Frontal cortex (tissue), 4 donors: ENCODE results near the gene PROB1. TPM values are rescaled to one million over a fixed set of nuclear protein-coding genes. Genes with fewer than 3 reads are reported as not detected.
A peak's percentile ranks its signal among the peaks of the same experiment; 100 is the strongest.
"Not testable (repeated sequence)": the region's sequence is repeated elsewhere in the genome, so short reads cannot be mapped to it uniquely, and the experiment has no call there.

Source experiments
- DNase-seq, 2 donors: peaks; one replicate each; pipeline ENCODE4 v3.0.0; 2012; ENCODE audit warnings: low spot score in 2 of 2
- FAIRE-seq: peaks from 2 replicates; lab custom pipeline; 2012; peaks lifted over from hg19 to GRCh38; lab: Jason Lieb, UNC
- total RNA-seq: library from RNA; depleted of rRNA; stranded (reverse); fragments of >200 nt; gene quantifications from one replicate; pipeline ENCODE4 v1.2.3, GENCODE V29; 2014
- donor health status: control.
- donor health status: control.
- donor health status: control.

The PROB1 gene
- total RNA-seq, 1 donor from 2014 or later, result under 0.01 TPM

- FAIRE-seq (no peak), DNase-seq (no peak)
These were observed 1.1 kb upstream of the PROB1 start for GRCh38 chr5:139395844-139396640.

- DNase-seq, result peak; percentile 65 to 75
- FAIRE-seq, result no peak
These were observed 716 bp downstream of the PROB1 start for GRCh38 chr5:139394123-139394653.

GRCh38 chr5:139393497-139394122, 1.3 kb downstream of the PROB1 start:
- FAIRE-seq, result no peak
- no peak for DNase-seq

- no peak for FAIRE-seq
- DNase-seq, result peak; percentile 71 to 72
These were observed 2.0 kb downstream of the PROB1 start for GRCh38 chr5:139392678-139393496.

GRCh38 chr5:139392324-139392677, 2.6 kb downstream of the PROB1 start:
- DNase-seq (no peak), FAIRE-seq (no peak)

- no peak for FAIRE-seq
- no peak for DNase-seq
These were observed 3.2 kb downstream of the PROB1 start for GRCh38 chr5:139391570-139392323.

GRCh38 chr5:139390639-139391569, 4.0 kb downstream of the PROB1 start:
- DNase-seq (no peak), FAIRE-seq (no peak)

- FAIRE-seq, result no peak
- DNase-seq, result no peak
These were observed 4.9 kb downstream of the PROB1 start, which contains the start of gene MZB1 for GRCh38 chr5:139389701-139390638. Gene MZB1 (minus strand): TSS chr5:139389913. CDS start chr5:139389856, 57 bp downstream.

- DNase-seq (no peak), FAIRE-seq (no peak)
These were observed 6.6 kb downstream of the PROB1 start for GRCh38 chr5:139388198-139388821.

GRCh38 chr5:139387611-139388197, 7.2 kb downstream of the PROB1 start:
- FAIRE-seq (no peak), DNase-seq (no peak)

GRCh38 chr5:139386956-139387355, 7.9 kb downstream of the PROB1 start:
- not testable (repeated sequence) for FAIRE-seq

GRCh38 chr5:139386050-139386438, 8.9 kb downstream of the PROB1 start:
- FAIRE-seq (no peak), DNase-seq (no peak)

More at GRCh38 chr5:139386956-139387355, 7.9 kb downstream of the PROB1 start:
- not testable (repeated sequence) for DNase-seq

- DNase-seq (peak; percentile 24 to 39), FAIRE-seq (no peak)
These were observed 9.5 kb downstream of the PROB1 start for GRCh38 chr5:139385061-139386049.

- DNase-seq (no peak), FAIRE-seq (no peak)
These were observed 10.3 kb downstream of the PROB1 start for GRCh38 chr5:139384591-139385051.

GRCh38 chr5:139383993-139384590, 10.8 kb downstream of the PROB1 start:
- no peak for FAIRE-seq
- no peak for DNase-seq
